ENCODE results near the gene PFAS. TPM values are rescaled to one million over a fixed set of nuclear protein-coding genes. Genes with fewer than 3 reads are reported as not detected.

PFAS gene
- total RNA-seq, 1 donor from 2014 or later = 28.3 TPM

GRCh38 chr17:8226536-8227237 lies 22.4 kb upstream of the PFAS start:
- intact Hi-C loops (cut with DNase I) = no loop called here
- ATAC-seq (no peak), DNase-seq (peak; percentile 69)
- peak overlapping the region; percentile 15 for H3K27ac ChIP-seq
- no peaks in the 10 kb centered on the region for H3K9me3 ChIP-seq
- H3K4me1 ChIP-seq = peaks cover 20% of the 10 kb centered on the region
- peak overlapping the region; percentile 32 for H3K4me3 ChIP-seq
- no peak for TF ChIP-seq CTCF (IDR thresholded peaks at IDR 0.05)
- no peaks in the 10 kb centered on the region for H3K27me3 ChIP-seq
- H3K36me3 ChIP-seq = peaks cover 46% of the 10 kb centered on the region

- Histone ChIP-seq H3K36me3 (peaks cover 51% of the 10 kb centered on the region), H3K4me3 (peak overlapping the region; percentile 32), H3K4me1 (peaks cover 20% of the 10 kb centered on the region), H3K9me3 (no peaks in the 10 kb centered on the region), H3K27me3 (no peaks in the 10 kb centered on the region), H3K27ac (no peak overlapping the region)
- no peak for ATAC-seq
- intact Hi-C loops (cut with DNase I) = no loop called here
- TF ChIP-seq CTCF (IDR thresholded peaks at IDR 0.05) = no peak
- DNase-seq = no peak
Measured at GRCh38 chr17:8227238-8227581, 21.9 kb upstream of the PFAS start.

GRCh38 chr17:8231701-8232100 lies 17.4 kb upstream of the PFAS start:
- intact Hi-C loops (cut with DNase I) = no loop called here

GRCh38 chr17:8234361-8235270 lies 14.5 kb upstream of the PFAS start:
- H3K9me3 ChIP-seq = no peaks in the 10 kb centered on the region
- no peak for TF ChIP-seq CTCF (IDR thresholded peaks at IDR 0.05)
- ATAC-seq (no peak), DNase-seq (no peak)
- no peaks in the 10 kb centered on the region for H3K4me1 ChIP-seq
- H3K4me3 ChIP-seq = no peak overlapping the region
- H3K36me3 ChIP-seq = peaks cover 100% of the 10 kb centered on the region
- H3K27me3 ChIP-seq = no peaks in the 10 kb centered on the region
- intact Hi-C loops (cut with DNase I) = no loop called here
- no peak overlapping the region for H3K27ac ChIP-seq

More at GRCh38 chr17:8231701-8232100, 17.4 kb upstream of the PFAS start:
- ATAC-seq = no peak
- Histone ChIP-seq H3K27me3 (no peaks in the 10 kb centered on the region), H3K4me1 (peaks cover 6% of the 10 kb centered on the region), H3K27ac (no peak overlapping the region), H3K36me3 (peaks cover 96% of the 10 kb centered on the region), H3K9me3 (no peaks in the 10 kb centered on the region), H3K4me3 (no peak overlapping the region)
- no peak for DNase-seq
- TF ChIP-seq CTCF (IDR thresholded peaks at IDR 0.05) = no peak

- no peak overlapping the region for H3K4me3 ChIP-seq
- ATAC-seq = no peak
- H3K27me3 ChIP-seq = no peaks in the 10 kb centered on the region
- no peak for DNase-seq
- H3K27ac ChIP-seq = no peak overlapping the region
- no peaks in the 10 kb centered on the region for H3K9me3 ChIP-seq
- no peak for TF ChIP-seq CTCF (IDR thresholded peaks at IDR 0.05)
- peaks cover 100% of the 10 kb centered on the region for H3K36me3 ChIP-seq
- no peaks in the 10 kb centered on the region for H3K4me1 ChIP-seq
- intact Hi-C loops (cut with DNase I) = no loop called here
Measured at GRCh38 chr17:8235676-8236075, 13.4 kb upstream of the PFAS start.

Data from upper lobe of right lung (tissue), 1 donor.